CD4-positive, alpha-beta T cell treated with Interleukin-6 for 4 hours (primary cell): ENCODE measurements around the gene SLC38A10.

Experiments used
- DNase-seq: peaks from one replicate; pipeline ENCODE4 v3.0.0-alpha.2; 2020; ENCODE audit warnings: mixed read lengths

SLC38A10 gene

GRCh38 chr17:81273698-81274470 lies 21.2 kb downstream of the SLC38A10 start:
- no peak for DNase-seq

GRCh38 chr17:81272616-81273015 lies 22.5 kb downstream of the SLC38A10 start:
- no peak for DNase-seq

GRCh38 chr17:81271226-81271625 lies 23.9 kb downstream of the SLC38A10 start:
- no peak for DNase-seq

GRCh38 chr17:81270279-81270678 lies 24.8 kb downstream of the SLC38A10 start:
- no peak for DNase-seq

- DNase-seq = no peak
These were observed 27.6 kb downstream of the SLC38A10 start for GRCh38 chr17:81267390-81268067.

- DNase-seq = no peak
These were observed 29.5 kb downstream of the SLC38A10 start for GRCh38 chr17:81265576-81265975.

- DNase-seq = no peak
These were observed 30.5 kb downstream of the SLC38A10 start for GRCh38 chr17:81264640-81265039.

- DNase-seq = no peak
These were observed 31.5 kb downstream of the SLC38A10 start for GRCh38 chr17:81263371-81264181.

GRCh38 chr17:81261582-81262336 lies 33.3 kb downstream of the SLC38A10 start:
- no peak for DNase-seq

- no peak for DNase-seq
These were observed 34.0 kb downstream of the SLC38A10 start for GRCh38 chr17:81261096-81261495.

- DNase-seq = no peak
These were observed 34.5 kb downstream of the SLC38A10 start for GRCh38 chr17:81260641-81261040.

- DNase-seq = no peak
These were observed 34.9 kb downstream of the SLC38A10 start for GRCh38 chr17:81260171-81260570.

GRCh38 chr17:81259058-81259605 lies 36.0 kb downstream of the SLC38A10 start:
- DNase-seq = no peak

- no peak for DNase-seq
These were observed 36.8 kb downstream of the SLC38A10 start for GRCh38 chr17:81258292-81258691.

- no peak for DNase-seq
These were observed 37.6 kb downstream of the SLC38A10 start for GRCh38 chr17:81257533-81257932.

- no peak for DNase-seq
These were observed 38.5 kb downstream of the SLC38A10 start for GRCh38 chr17:81256616-81257015.

- no peak for DNase-seq
These were observed 40.0 kb downstream of the SLC38A10 start for GRCh38 chr17:81254955-81255717.

GRCh38 chr17:81253358-81254131 lies 41.6 kb downstream of the SLC38A10 start:
- DNase-seq = peak; percentile 71

- DNase-seq = no peak
These were observed 42.1 kb downstream of the SLC38A10 start for GRCh38 chr17:81252987-81253329.

- no peak for DNase-seq
These were observed 42.7 kb downstream of the SLC38A10 start for GRCh38 chr17:81252326-81252986.
